ENCODE data around the gene OR56B4.

OR56B4 gene

DNA sequence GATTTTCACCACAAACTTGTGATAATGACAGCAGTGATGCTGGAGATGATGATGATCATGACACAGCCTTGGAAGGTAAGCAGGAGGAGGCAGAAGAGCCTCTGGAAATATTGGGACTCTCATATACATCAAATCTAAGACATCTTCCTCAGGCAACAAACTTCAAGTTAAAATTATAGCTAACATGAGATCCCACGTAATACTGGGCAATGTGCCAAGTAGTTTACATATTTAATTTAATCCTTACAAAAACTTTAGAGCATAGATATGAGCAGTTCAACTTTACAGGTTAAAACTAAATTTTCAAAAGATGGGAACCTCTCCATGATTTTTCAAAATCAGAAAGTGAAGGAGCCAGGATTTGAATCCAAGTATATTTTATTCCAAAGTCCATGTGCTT, 43.6 kb downstream of the OR56B4 start:
- ATAC-seq, result no peak
- DNase-seq, result no peak

DNA sequence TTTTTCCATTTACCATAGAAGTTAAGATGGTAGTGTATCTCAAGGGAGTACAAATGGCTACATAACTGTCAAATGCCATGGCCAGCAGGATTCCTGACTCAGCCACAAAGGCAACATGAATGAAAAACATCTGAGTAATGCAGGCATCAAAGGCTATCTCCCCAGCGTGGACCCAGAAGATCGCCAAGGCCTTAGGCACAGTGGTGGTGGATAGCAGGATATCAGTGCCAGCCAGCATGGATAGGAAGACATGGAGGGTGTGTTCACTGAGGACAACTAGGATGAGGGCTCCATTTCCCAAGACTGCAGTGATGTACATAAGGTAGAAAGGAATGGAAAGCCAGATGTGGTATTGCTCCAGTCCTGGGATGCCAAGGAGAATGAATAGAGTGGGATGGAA, 44.6 kb downstream of the OR56B4 start:
- no peak for DNase-seq
- no peak for ATAC-seq

GRCh38 chr11:6156628-6157359, 49.3 kb downstream of the OR56B4 start:
- ATAC-seq, result no peak
- no peak for DNase-seq
